GM19043 (cell line): Measurements from ENCODE around the gene IFRD2.

Experiments
- ATAC-seq: cut with Tn5 transposase; IDR thresholded peaks from one replicate; pipeline ENCODE4 v1.9.1; 2021; ENCODE audit warnings: low read depth; ENCODE audit not compliant: unreplicated experiment

The IFRD2 gene

DNA sequence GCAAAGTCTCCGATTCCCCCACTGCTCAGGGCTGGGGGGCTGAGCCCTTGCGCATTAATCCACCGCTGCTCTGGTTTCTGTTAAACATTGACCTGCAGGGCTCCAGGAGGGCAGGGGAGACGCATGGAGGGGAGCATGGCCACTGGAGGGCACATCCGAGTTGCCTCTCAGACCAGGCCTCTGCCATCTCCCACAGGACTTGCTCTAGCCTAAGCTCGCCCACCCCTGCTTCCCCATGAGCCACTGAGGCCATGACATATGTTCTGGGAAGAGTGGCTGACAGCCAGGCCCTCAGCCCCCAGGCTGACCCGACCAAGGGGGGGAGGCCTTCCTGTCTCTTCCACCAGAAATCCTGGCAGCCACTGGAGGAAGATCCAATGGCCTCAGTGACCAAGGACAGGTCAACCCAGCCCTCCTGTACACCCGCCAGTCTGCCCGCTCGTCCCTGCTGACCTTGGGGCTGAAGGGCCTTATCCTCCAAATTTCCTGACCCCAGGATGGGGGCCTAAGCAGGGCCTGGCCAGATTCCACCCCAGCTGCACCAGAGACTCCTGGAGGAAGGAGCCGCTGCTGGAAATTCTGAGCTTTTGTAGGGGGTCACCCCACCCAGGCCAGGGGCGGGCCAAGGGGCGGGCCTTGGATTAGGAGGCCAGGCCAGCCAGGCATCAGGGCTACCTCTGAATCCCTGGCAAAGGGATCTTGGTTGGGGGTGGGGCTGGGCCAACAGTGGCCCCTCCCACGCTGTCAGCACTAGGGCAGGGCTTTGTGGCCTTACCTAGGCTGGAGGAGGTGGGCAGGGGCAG lies 11.0 kb upstream of the IFRD2 start, which contains the start of gene HYAL1:
Gene HYAL1, minus strand, starts transcription at position 562 of the 803 bp plus-strand sequence. CDS start 618 bp downstream, outside the sequence.
- no peak for ATAC-seq

DNA sequence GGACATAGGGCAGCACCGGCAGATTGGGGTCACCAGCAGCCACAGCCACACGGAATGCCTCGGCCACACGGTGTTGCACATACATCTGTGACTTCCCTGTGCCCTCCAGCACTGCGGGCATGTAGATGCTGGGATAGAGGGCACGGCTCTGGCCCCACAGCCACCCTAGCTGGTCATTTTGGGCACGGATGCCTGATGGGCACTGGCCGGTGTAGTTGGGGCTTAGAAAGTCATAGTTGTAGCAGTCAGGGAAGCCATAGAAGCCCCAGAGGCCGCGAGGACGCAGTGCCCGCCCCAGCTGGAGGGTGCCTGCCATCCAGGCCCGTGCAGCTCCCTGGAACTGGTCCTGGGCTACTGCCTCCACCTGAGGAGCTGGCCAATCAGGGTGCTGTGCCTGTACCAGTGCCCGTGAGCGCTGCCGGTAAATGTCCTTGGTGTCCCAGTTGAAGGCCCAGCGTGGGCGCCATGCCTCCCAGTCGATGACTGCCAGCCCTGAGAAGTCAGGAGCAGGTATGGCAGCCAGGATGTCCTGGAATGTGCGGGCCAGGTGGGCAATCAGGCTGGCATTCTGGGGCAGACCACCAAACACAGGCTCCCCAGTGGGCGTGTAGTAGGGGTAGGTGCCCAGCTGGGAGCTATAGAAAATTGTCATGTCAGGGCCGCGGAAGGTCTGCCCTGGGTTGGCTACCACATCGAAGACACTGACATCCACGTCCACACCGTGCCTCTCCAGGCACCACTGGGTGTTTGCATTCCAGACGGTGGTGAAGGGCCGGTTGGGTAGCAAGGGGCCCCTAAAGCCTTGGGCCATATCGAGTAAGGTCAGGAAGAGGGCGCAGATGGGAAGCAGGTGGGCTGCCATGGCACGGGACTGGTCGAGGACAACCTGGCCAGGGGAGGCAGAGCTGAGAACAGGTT lies 10.1 kb upstream of the IFRD2 start:
- ATAC-seq, result no peak

DNA sequence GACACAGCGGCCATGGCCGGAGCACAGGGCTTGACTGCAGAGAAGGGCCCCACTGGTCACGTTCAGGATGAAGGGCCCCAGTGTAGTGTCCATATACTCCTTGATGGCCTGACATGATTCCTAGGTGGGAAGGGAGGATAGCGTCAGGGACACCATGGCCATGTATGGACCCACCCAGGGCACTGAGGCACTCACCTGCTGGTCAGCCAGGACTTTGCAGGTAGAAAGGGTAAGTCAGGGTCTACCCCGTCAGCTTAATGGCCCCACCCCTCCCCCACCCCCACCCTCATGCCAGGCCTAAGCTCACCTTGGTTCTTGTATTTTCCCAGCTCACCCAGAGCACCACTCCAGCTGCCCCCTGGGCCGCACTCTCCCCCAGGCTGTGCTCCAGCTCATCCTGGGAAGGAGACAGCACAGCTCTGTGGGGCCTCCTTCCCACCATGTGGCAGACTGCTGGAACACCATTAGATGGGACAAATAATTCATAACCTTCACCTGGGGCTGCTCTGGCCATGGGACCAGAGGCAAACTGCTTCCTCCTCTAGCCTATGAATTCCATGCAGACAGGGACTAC lies 8.5 kb upstream of the IFRD2 start:
- ATAC-seq, result no peak

DNA sequence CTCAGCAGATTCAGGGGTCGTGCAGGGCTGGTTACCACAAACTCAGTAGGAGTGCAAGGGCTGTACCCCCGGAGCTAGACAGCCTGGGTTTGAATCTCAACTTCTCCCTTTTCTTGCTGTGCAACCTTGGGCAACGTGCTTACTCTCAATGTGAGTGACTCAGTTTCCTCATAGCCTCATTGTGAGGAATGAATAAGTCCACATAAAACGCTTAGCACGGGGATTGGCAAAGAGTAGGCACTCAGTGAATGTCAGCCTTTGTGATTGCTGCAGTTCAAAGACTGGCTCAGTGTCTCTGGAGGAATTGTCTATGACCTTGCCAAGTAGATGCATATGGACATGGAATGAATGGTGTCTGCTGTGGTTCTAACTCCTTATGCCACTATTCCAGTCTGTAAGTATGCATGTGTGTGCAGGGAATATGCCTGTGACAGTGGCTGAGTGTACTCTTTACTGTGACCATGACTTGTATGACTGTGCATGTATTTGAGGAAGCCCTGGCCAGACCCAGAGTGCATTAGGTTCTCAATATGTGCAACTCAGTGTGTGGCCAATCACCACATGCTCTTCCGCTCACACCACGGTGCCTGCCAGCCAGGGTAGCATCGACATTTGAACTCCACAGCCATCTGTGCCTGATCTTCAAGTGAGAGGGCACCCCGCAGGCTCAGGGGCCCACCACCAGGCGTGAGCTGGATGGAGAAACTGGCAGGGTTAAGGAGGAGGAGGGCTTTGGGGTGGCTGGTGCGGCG lies 7.9 kb upstream of the IFRD2 start:
- ATAC-seq, result no peak

DNA sequence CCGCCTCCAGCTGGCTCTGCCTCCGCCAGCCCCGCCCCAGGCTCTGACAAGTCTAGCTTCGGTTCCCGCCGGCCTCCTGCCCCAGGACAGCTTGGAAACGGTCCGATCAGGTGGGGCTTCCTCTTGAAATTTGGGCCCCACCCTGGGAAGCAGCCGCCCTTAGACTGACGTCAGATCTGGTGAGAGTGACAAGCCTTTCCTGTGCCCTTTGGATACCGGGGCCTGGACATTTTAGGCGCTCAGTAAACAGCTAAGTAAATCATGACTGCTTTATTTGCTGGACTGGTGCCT lies 7.4 kb upstream of the IFRD2 start:
- ATAC-seq, result no peak

DNA sequence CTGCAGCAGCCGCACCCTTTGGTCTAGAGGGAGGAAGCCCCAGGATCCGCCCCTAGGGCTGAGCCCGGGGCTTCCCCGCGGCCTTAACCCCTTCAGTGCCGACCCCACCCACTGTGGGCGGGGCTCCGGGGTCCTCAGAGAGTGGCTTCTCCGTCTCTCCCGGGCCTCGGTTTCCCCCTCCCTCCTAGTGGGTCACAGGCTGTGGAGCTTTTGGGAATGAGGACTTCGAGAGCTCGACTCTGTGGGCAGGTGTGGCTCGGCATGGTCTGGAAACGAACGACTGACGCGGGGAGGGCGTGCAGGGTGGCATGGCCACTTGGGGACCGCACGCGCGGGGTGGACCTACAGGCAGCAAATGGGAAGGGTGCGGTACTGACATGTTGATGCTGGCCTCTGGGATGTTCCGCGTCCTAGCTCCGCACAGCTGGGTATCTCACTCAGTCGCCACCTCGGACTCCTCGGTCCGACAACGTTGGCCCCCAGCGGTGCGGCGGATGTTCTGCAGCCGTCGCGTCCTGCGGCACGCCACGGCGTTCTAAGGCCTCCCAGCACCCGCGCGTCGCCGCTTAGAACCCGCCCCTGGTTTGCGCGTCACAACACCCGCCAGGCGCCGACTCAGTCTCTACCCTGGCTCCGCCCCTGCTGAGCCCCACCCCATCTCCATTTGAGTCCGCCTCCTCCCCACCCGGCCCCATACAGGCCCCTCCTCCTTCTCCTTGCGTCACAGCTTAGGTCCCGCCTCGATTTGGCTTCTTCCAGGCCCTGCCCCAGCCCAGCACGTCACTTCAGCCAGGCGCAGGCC lies 6.8 kb upstream of the IFRD2 start, which contains the start of the genes HYAL3 and NAA80:
Gene HYAL3, minus strand, starts transcription at position 570 of the 802 bp plus-strand sequence. CDS start 3,803 bp downstream, outside the sequence.
Gene NAA80, minus strand, starts transcription at position 570 of the 802 bp plus-strand sequence. CDS start 1,942 bp downstream, outside the sequence.
- peak; percentile 84 for ATAC-seq

DNA sequence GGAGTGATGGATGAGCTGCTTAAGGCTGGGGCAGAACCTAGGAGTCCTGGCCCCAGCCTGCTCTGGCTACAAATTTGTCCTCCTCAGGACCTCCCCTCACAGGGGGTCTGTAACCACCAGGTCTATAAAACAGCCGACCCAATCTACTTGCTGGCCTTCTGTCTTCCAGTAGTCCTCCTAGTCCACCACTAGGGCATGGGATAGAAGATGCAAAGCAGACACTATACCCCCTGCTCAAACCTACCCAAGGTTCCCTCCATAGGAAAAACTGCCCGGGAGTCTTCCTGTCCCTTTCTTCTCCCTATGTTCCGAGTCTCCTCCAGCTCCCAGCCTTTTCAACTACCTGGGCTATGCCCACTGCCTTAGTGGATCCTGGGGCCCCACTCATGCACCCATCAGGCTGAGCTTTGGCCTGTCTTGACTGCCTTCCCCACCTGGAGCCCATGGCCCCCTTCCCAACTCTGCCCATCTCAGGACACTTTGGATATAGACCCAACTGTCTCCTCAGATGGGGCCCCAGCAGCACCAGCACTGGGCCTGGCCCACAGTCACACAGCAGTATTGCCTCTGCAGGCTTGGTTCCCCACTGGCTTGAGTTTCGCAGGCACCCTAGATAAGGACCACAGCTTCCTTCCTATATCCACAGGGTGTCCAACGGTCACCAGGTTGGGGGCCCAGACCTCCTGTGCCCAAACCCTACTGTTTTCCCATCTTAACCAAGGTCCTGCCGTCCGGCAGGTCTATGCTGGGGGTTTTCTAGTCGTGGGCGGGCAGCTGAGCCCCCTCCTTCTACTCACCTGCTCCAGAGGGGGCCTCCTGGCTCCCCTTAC lies 5.9 kb upstream of the IFRD2 start:
- no peak for ATAC-seq

DNA sequence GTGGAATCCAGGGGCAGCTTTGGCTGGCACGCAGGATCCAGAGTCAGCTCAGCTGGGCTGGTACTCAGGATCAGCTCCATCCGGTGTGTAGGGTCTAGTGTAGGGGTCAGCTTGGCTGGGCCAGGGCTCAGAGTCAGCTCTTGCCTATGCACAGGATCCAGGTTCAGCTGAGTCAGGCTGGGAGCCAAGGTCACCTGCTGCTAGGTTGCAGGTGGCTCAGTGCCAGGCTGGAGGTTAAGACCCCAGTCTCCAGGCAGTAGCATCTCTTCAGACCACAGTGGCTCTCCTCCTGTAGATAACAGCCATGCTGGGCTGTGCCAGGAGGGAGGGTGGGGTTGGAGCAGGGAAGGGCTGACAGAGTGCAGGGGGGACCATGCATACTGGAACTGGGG lies 5.2 kb upstream of the IFRD2 start:
- ATAC-seq, result no peak

DNA sequence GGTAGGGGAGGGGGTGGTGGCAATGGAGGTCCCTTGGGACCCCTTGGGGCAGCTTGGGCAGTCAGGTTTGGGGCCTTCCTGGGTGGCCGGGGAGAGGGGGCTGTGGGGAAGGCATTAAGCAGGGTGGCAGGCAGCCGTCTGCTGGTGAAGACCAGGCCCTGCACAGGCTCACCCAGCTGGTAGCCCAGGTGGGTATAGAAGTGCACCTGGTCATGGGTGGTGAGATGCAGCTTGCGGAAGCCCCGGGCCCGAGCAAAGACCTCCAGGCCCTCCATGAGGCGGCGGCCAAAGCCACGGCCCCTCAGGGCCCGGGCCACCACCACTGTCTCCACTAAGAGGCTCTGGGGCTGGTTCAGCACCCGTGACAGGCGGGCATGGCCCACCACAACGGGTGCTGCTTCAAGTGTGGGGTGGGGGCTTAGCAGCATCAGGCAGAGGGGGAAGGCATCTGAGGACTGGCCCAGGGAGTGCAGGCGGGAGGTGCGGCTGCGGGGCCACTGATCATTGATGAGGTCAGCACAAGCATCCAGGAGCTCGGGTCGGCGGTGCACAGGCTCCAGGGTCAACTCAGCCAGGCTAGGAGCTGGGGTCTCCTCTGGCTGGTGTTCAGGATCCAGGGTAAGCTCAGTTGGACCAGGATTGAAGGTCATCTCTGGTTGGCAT lies 4.6 kb upstream of the IFRD2 start:
- no peak for ATAC-seq

DNA sequence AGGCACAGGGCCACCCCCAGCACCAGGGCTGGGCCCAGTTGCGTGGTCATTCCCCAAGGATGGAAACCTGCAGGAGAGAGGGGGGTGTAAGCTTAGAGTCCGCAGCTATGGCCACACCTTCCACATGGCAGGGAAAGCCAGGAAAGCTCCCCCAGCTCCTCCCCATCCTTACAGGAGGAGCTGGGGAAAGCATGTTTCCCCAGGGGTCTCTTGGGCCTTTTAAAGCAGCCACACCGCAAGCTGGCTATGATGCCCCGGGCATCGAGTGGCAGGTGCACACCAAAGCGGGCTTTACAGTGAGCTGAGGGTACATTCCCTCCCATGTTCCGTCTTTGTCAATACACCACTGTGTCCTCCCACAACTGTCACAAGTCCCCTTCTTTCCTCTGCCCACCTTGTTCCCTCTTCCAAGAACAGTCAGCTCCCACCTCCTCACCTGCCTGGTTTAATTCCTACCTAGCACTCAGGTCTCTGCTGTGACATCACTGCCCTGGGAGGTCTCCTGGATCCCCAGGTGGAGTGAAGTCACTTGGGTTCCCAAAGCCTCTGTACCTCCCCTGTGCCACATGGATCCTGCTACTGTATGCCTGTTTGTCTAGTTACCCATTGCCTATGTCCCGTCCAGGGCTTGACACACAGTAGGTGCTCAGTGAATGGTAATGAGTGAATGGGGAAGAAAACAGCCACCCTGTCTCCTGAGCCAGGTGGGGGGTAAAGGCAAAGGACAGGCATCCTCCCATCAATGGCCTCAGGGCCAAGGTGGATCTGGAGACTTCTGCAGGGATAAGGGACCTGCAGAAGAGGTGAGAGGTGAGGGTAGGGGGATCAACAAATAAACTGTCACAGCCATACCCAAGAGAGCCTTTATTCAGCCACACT lies 3.6 kb upstream of the IFRD2 start:
- no peak for ATAC-seq

DNA sequence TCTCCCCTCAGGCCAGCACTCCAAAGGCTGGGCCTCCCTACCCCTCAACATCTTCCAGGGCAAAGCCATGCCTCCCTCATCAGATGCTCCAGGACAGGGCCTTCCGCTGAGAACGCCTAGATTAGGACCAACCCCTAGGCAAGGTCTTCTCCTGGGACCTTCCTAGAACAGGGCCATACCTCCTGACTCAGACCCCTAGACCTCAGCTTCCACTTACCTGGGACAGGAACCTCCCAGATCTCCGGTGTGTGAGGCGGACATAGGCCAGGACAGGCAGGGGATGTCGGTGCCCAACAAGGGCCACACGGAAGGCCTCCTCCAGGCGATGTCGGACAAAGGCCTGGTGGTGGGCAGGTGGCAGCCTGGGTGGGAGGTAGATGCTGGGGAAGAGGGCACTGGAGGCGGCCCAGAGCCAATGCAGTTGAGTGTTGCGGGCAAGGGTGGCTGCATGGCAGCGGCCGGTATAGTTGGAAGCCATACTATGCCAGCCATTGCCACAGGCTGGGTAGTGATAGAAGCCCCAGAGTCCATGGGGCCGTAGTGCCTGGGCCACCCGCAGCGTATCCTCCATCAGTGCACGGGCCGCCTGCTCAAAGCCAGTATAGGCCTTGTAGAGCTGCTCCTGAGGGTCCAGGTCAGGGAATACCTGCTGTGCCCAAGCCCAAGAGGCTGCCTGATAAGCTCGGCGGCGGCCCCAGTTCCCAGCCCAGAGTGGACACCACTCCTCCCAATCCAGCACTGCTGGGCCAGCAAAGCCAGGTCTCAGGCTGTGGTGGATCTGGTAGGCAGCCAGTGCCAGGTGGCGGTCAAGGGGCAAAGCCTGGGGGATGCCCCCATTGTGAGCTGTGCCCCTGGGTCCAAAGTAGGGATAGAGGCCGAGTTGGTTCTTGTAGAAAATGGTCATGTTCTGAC lies 2.5 kb upstream of the IFRD2 start:
- no peak for ATAC-seq

DNA sequence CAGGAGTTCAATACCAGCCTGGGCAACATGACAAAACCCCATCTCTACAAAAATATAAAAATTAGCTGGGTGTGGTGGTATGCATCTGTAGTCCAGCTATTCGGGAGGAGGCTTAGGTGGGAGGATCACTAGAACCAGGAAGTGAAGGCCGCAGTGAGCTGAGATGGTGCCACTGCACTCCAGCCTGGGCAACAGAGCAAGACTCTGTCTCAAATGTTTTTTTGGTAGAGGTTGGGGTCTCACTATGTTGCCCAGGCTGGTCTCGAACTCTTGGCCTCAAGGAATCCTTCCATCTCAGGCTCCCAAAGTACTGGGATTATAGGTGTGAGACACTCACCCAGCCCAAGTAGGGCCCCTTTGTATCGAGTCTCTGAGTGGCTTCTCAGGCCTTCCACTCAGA lies 1.9 kb upstream of the IFRD2 start:
- no peak for ATAC-seq

DNA sequence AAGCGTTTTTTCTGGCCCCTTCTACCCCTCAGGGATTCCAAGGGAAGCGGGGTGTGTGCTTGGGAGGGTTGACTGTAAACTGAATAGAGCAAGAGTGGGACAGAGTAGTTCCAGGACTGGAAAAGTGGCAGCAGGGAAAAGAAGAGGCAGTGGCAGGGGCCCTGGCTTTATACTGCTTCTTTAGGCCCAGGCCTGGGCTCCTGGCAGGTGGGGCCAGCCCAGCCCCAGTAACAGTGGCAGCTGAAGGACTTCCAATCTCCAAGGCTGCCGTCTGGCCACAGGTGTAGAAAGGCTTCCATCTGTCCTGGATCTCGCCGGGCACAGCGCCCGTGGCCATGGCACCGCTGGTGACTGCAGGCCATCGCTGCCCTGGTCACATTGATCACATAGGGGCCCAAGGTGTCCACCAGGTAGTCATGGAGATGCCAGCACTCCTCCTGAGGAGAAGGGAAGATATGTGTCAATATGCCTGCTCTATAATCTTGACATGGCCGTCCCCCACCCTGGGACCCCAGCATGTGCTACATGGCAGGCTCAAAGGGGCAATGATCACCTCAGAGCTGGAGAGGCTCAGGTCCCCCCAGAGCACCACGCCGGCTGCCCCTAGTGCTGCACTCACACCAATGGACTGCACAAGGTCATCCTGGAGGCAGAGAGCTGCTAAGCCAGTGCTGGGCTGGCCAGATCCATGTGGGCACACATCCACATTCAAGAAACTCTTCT lies 1.0 kb upstream of the IFRD2 start:
- ATAC-seq, result no peak

DNA sequence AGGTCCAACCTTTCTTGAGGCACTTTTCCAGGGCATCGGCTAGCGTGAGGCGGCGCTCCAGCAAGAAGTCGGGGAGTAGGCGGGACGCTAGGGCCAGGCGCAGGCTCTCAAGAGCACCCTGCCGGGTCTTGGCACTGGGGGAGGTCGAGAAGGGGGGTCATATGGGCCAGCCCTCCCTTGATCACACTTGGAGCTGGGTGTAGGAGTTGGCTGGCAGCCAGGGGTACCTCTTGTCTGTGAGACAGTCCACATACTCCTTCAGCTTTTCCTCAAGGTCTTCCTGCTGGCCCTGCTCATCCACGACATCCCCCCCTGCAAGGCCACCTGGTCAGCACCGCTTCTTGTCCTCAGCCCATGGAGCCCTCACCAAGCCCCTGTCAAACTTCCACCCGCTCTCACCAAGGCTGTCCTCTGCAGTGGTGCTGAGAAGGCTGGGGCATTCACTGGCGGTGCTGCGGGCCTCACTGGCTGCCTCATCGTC lies 2.0 kb downstream of the IFRD2 start:
- no peak for ATAC-seq

DNA sequence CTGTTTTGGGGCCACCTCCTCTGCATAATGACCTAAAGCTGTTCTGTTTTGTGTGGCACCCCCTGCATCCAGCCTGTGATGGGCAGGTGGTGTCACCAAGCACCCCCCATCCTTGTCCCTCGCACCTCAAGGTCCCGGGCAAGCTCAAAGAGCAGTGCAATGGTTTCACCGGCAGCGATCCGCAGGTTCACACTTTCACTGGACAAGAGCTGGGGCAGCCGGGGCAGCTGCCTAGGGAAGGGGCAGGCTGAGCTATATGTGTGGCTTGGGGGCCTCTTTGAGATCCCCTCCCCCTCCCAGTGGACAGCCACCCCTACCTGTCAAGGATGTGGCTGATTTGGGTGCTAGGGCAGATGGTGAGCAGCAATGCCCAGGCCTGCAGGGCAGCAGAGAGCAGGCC lies 3.1 kb downstream of the IFRD2 start:
- no peak for ATAC-seq
